A673 (cell line): ENCODE measurements around the gene FAM118A.

Experiments
- EZH2 ChIP-seq: fragments of 200-600 bp; sonication (generic); IDR thresholded peaks from 2 replicates; pipeline ENCODE4 v1.6.1; 2017; ENCODE audit warnings: borderline replicate concordance, low read depth, mild to moderate bottlenecking, mixed read lengths, antibody characterized with exemption, low read length; ENCODE audit not compliant: poor library complexity, severe bottlenecking
- TF ChIP-seq, protein P1 (sequence below): fragments of 300-800, 200-600 bp; sonication (generic); conservative IDR thresholded peaks from 2 replicates; pipeline ENCODE4 v1.5.1; 2017; ENCODE audit warnings: low read depth, mild to moderate bottlenecking, antibody characterized with exemption, low read length, moderate library complexity, mixed read lengths

DNA sequence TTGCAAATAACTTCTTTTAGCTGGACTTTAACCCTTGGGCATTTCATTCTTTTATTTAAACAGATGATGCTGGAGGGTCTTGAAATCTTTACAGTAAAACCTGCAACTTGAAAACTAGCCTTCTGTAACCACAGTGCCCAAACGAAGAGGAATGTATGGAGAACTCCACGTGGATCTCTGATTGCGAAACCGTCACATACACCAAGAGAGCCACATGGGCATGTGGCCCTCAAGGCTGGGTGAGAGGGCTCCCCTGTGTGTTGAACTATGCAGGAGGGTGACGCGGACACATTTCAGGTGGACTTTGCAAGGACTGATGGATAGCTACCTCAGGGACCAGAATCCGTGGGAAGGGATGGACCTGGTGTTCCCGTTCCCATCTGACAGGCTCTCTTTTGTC lies 30.6 kb downstream of the FAM118A start:
- TF ChIP-seq EZH2: no peak
- TF ChIP-seq, protein P1, sequence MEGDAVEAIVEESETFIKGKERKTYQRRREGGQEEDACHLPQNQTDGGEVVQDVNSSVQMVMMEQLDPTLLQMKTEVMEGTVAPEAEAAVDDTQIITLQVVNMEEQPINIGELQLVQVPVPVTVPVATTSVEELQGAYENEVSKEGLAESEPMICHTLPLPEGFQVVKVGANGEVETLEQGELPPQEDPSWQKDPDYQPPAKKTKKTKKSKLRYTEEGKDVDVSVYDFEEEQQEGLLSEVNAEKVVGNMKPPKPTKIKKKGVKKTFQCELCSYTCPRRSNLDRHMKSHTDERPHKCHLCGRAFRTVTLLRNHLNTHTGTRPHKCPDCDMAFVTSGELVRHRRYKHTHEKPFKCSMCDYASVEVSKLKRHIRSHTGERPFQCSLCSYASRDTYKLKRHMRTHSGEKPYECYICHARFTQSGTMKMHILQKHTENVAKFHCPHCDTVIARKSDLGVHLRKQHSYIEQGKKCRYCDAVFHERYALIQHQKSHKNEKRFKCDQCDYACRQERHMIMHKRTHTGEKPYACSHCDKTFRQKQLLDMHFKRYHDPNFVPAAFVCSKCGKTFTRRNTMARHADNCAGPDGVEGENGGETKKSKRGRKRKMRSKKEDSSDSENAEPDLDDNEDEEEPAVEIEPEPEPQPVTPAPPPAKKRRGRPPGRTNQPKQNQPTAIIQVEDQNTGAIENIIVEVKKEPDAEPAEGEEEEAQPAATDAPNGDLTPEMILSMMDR: no peak
